ENCODE results near the gene AMER1. TPM values are rescaled to one million over a fixed set of nuclear protein-coding genes. Genes with fewer than 3 reads are reported as not detected.

AMER1 gene
- total RNA-seq, 1 experiment from 2014 or later, result 3.4 TPM

Other genes starting within 250 kb of the AMER1 start
- not detected in 2 replicates for gene ASB12, start 24.9 kb upstream of the AMER1 start, total RNA-seq (2014; rRNA removed; shearing (Covaris generic))
- not detected in 2 replicates for gene MTMR8, start 189.7 kb upstream of the AMER1 start, total RNA-seq (2014; rRNA removed; shearing (Covaris generic))

Measured in SJSA1 (cell line).